IMR-90 (cell line): ENCODE measurements around the gene ALKBH6. TPM values are rescaled to one million over a fixed set of nuclear protein-coding genes. Genes with fewer than 3 reads are reported as not detected.

Experiments used
- ATAC-seq: fragments of 200-7000 bp; cut with Tn5 transposase; 2 replicates; pipeline ENCODE4 v1.9.1; 2020; ENCODE audit warnings: low read depth, mild to moderate bottlenecking, moderate library complexity
- BruUV-seq: library from RNA; stranded (reverse); fragments of 400-500 nt; replicated peaks from 2 replicates; lab custom pipeline; 2021; lab: Mats Ljungman, UMichigan
- CTCF ChIA-PET: fragments of 300-600 bp; formaldehyde crosslinking; extraction: SDS; loops from one replicate; lab custom pipeline; 2021; ENCODE audit warnings: antibody characterized with exemption; lab: Yijun Ruan, JAX
- POLR2A ChIA-PET: fragments of 300-600 bp; sonication (Branson Sonifier 250); formaldehyde crosslinking; loops from one replicate; lab custom pipeline; 2022; ENCODE audit warnings: antibody characterized with exemption; ENCODE audit not compliant: unreplicated experiment; lab: Charles Lee
- DNase-seq: peaks from one replicate; pipeline ENCODE4 v3.0.0; 2013
- H2AFZ ChIP-seq: replicated peaks from 2 replicates; pipeline ENCODE3; 2013; ENCODE audit warnings: low read length, mild to moderate bottlenecking; ENCODE audit not compliant: poor library complexity
- H2AK5ac ChIP-seq: 2 replicates; pipeline ENCODE4 v1.6.1; 2013; ENCODE audit warnings: low read depth, low read length, inconsistent platforms
- H2AK9ac ChIP-seq: replicated peaks from 2 replicates; pipeline ENCODE3; 2013; ENCODE audit warnings: mild to moderate bottlenecking, low read depth, low read length, moderate library complexity; ENCODE audit not compliant: poor library complexity
- H2BK120ac ChIP-seq: 2 replicates; pipeline ENCODE4 v1.6.1; 2013; ENCODE audit warnings: low read depth, low read length, inconsistent platforms
- H2BK15ac ChIP-seq: 3 replicates; pipeline ENCODE4 v1.6.1; 2013; ENCODE audit warnings: low read depth, low read length, inconsistent platforms
- H2BK20ac ChIP-seq: 2 replicates; pipeline ENCODE4 v1.6.1; 2013; ENCODE audit warnings: low read depth, mild to moderate bottlenecking, inconsistent platforms, low read length, moderate library complexity
- H2BK5ac ChIP-seq: 2 replicates; pipeline ENCODE4 v1.6.1; 2013; ENCODE audit warnings: mild to moderate bottlenecking, low read depth, low read length, inconsistent platforms; ENCODE audit not compliant: poor library complexity, severe bottlenecking
- H3K14ac ChIP-seq: replicated peaks from 2 replicates; pipeline ENCODE4 v1.6.1; 2013; ENCODE audit warnings: low read depth, low read length, inconsistent platforms
- H3K18ac ChIP-seq: 2 replicates; pipeline ENCODE4 v1.6.1; 2013; ENCODE audit warnings: low read depth, low read length, control low read depth
- H3K23ac ChIP-seq: 2 replicates; pipeline ENCODE4 v1.6.1; 2013; ENCODE audit warnings: low read depth, low read length, inconsistent platforms
- H3K27ac ChIP-seq: 2 replicates; pipeline ENCODE4 v1.5.1; 2013; ENCODE audit warnings: mild to moderate bottlenecking, control low read depth, low read length; ENCODE audit not compliant: insufficient read depth
- H3K27me3 ChIP-seq: 2 replicates; pipeline ENCODE4 v1.6.1; 2013; ENCODE audit warnings: low read length; ENCODE audit not compliant: control insufficient read depth, insufficient read depth
- H3K36me3 ChIP-seq: 2 replicates; pipeline ENCODE4 v1.6.1; 2013; ENCODE audit warnings: low read length, mixed read lengths; ENCODE audit not compliant: control insufficient read depth, insufficient read depth
- H3K4ac ChIP-seq: 2 replicates; pipeline ENCODE4 v1.6.1; 2013; ENCODE audit warnings: low read depth, low read length, inconsistent platforms
- H3K4me1 ChIP-seq: 2 replicates; pipeline ENCODE4 v1.6.1; 2013; ENCODE audit warnings: low read length, mixed read lengths; ENCODE audit not compliant: control insufficient read depth, insufficient read depth
- H3K4me2 ChIP-seq: 2 replicates; pipeline ENCODE4 v1.6.1; 2013; ENCODE audit warnings: low read depth, mild to moderate bottlenecking, control low read depth, low read length, moderate library complexity
- H3K4me3 ChIP-seq: 2 replicates; pipeline ENCODE4 v1.5.1; 2013; ENCODE audit warnings: low read depth, mild to moderate bottlenecking, control low read depth, low read length, moderate library complexity; ENCODE audit not compliant: insufficient read depth
- H3K56ac ChIP-seq: 2 replicates; pipeline ENCODE4 v1.6.1; 2013; ENCODE audit warnings: low read length, inconsistent platforms; ENCODE audit not compliant: insufficient read depth; ENCODE audit errors: extremely low read depth
- H3K79me1 ChIP-seq, 2 experiments: 2 replicates each; pipeline ENCODE4 v1.6.1; 2013; ENCODE audit warnings: low read length in 2 of 2, inconsistent platforms in 1 of 2, low read depth in 1 of 2
- H3K9ac ChIP-seq: 2 replicates; pipeline ENCODE4 v1.6.1; 2013; ENCODE audit warnings: low read depth, low read length, control low read depth
- H3K9me1 ChIP-seq: 2 replicates; pipeline ENCODE4 v1.6.1; 2013; ENCODE audit warnings: low read length, inconsistent platforms; ENCODE audit not compliant: insufficient read depth
- H3K9me3 ChIP-seq: 2 replicates; pipeline ENCODE4 v1.6.1; 2013; ENCODE audit warnings: low read length; ENCODE audit not compliant: control insufficient read depth, insufficient read depth
- H4K20me1 ChIP-seq: 2 replicates; pipeline ENCODE4 v1.6.1; 2013; ENCODE audit warnings: low read length, inconsistent platforms; ENCODE audit not compliant: insufficient read depth
- H4K5ac ChIP-seq: 2 replicates; pipeline ENCODE4 v1.6.1; 2013; ENCODE audit warnings: mild to moderate bottlenecking, low read depth, low read length, control low read depth
- H4K8ac ChIP-seq, 2 experiments: 2 replicates each; pipeline ENCODE4 v1.6.1; 2013; ENCODE audit warnings: low read depth in 2 of 2, low read length in 2 of 2, control low read depth in 1 of 2, inconsistent platforms in 1 of 2
- H4K91ac ChIP-seq: 2 replicates; pipeline ENCODE4 v1.6.1; 2013; ENCODE audit warnings: low read depth, low read length, inconsistent platforms; ENCODE audit not compliant: insufficient read depth
- BHLHE40 ChIP-seq: fragments of 150-350 bp; IDR thresholded peaks from 2 replicates; pipeline ENCODE4 v1.6.1; 2016; ENCODE audit warnings: mild to moderate bottlenecking, low read depth, low read length
- CHD1 ChIP-seq: IDR thresholded peaks from 2 replicates; pipeline ENCODE4 v1.6.1; 2012; ENCODE audit warnings: low read depth, low read length, improper control_type of control experiment
- MAFK ChIP-seq: IDR thresholded peaks from 2 replicates; pipeline ENCODE4 v1.6.1; 2012; ENCODE audit warnings: low read depth, low read length, improper control_type of control experiment
- MAZ ChIP-seq: IDR thresholded peaks from 2 replicates; pipeline ENCODE4 v1.6.1; 2012; ENCODE audit warnings: low read depth, mild to moderate bottlenecking, low read length, improper control_type of control experiment, moderate library complexity, borderline replicate concordance
- MXI1 ChIP-seq: IDR thresholded peaks from 2 replicates; pipeline ENCODE4 v1.6.1; 2012; ENCODE audit warnings: low read depth, mild to moderate bottlenecking, low read length, moderate library complexity, borderline replicate concordance
- NFE2L2 ChIP-seq: fragments of 150-350 bp; IDR thresholded peaks from 2 replicates; pipeline ENCODE4 v1.6.1; 2016; ENCODE audit warnings: low read depth, mild to moderate bottlenecking, low read length
- RCOR1 ChIP-seq: IDR thresholded peaks from 2 replicates; pipeline ENCODE4 v1.6.1; 2012; ENCODE audit warnings: mild to moderate bottlenecking, low read length, improper control_type of control experiment; ENCODE audit not compliant: insufficient replicate concordance
- RFX5 ChIP-seq: IDR thresholded peaks from 2 replicates; pipeline ENCODE4 v1.8.0; 2012; ENCODE audit warnings: low read depth, mild to moderate bottlenecking, low read length, moderate library complexity
- SMC3 ChIP-seq: fragments of 150-350 bp; IDR thresholded peaks from 2 replicates; pipeline ENCODE4 v1.6.1; 2016; ENCODE audit warnings: low read depth, mild to moderate bottlenecking, antibody characterized with exemption, low read length, moderate library complexity
- WGBS, 2 experiments: methylation state at CpG; one replicate each; pipeline versions ENCODE4 v1.1.5 to v1.1.7; 2013; ENCODE audit warnings: missing lambda C conversion rate in 2 of 2; ENCODE audit not compliant: insufficient read length in 1 of 2; ENCODE audit errors: extremely low coverage in 2 of 2; 5-methylcytosine and 5-hydroxymethylcytosine counted together
- dilution Hi-C: fragments of 300-500 bp; cut with HindIII; formaldehyde crosslinking; loops from one replicate; pipeline ENCODE4 v1.14.3; 2018; ENCODE audit warnings: low sequenced_read_pairs; ENCODE audit not compliant: unreplicated experiment
- in situ Hi-C: fragments of 300-500 bp; cut with MboI; formaldehyde crosslinking; loops from 3 replicates; pipeline ENCODE4 v1.14.3; 2019; ENCODE audit warnings: low sequenced_read_pairs, inconsistent platforms, mixed read lengths
- intact Hi-C: fragments of 100-400 bp; cut with micrococcal nuclease; formaldehyde crosslinking; loops from 2 replicates; pipeline ENCODE4 v1.10.0; 2022
- polyA plus RNA-seq, 3 experiments: library from polyadenylated mRNA; depleted of rRNA; stranded (reverse); fragments of >200 nt; gene quantifications; 2 replicates each; pipeline ENCODE4 v1.2.3, GENCODE V29; 2012; ENCODE audit warnings: low replicate concordance in 1 of 3
- total RNA-seq: library from RNA; depleted of rRNA; stranded (reverse); fragments of >200 nt; gene quantifications from 2 replicates; pipeline ENCODE4 v1.2.3, GENCODE V29; 2012
- TF ChIP-seq, protein P1 (sequence below): fragments of 150-350 bp; IDR thresholded peaks from 2 replicates; pipeline ENCODE4 v1.6.1; 2017; ENCODE audit warnings: mild to moderate bottlenecking, antibody characterized with exemption, low read length, low read depth
- TF ChIP-seq, protein P2 (sequence below): fragments of 150-350 bp; IDR thresholded peaks from 2 replicates; pipeline ENCODE4 v1.6.1; 2016; ENCODE audit warnings: low read depth, mild to moderate bottlenecking, low read length, moderate library complexity, borderline replicate concordance
- TF ChIP-seq, protein P3 (sequence below): conservative IDR thresholded peaks from 2 replicates; pipeline ENCODE4 v1.5.1; 2012; ENCODE audit warnings: mild to moderate bottlenecking, low read depth, low read length, improper control_type of control experiment

Gene ALKBH6
- total and polyA plus RNA-seq, 2 of the 4 experiments (the other 2 are of a cell fraction): 12.9 to 38.7 TPM

DNA sequence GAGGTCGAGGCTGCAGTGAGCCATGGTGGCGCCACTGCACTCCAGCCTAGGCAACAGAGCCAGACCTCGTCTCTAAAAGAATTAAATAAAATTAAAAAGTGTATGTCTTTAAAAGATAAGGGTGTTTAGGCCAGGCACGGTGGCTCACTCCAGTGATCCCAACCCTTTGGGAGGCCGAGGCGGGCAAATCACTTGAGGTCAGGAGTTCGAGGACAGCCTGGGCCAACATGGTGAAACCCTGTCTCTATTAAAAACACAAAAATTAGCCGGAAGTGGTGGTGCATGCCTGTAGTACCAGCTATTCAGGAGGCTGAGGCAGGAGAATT is 26.5 kb downstream of the ALKBH6 start:
- dilution Hi-C loops (no loop called here), intact Hi-C loops (no loop called here), in situ Hi-C loops (no loop called here)
- H4K5ac ChIP-seq: no peak overlapping the region
- no peaks in the 10 kb centered on the region for H3K9me1 ChIP-seq
- H3K4me2 ChIP-seq: no peak overlapping the region
- POLR2A ChIA-PET: no interaction called here
- no peak overlapping the region for H2BK5ac ChIP-seq
- H3K18ac ChIP-seq: no peak overlapping the region
- no TSS peak for BruUV-seq
- H2AFZ ChIP-seq: no peak overlapping the region
- H2BK20ac ChIP-seq: no peak overlapping the region
- H3K23ac ChIP-seq: no peak overlapping the region
- no peak for DNase-seq
- H4K8ac ChIP-seq: no peak overlapping the region
- H2AK5ac ChIP-seq: no peak overlapping the region
- TF ChIP-seq SMC3 (no peak), MXI1 (no peak), RFX5 (no peak), CHD1 (no peak), MAZ (no peak), RCOR1 (no peak), MAFK (no peak), BHLHE40 (no peak), NFE2L2 (no peak)
- TF ChIP-seq, protein P1, sequence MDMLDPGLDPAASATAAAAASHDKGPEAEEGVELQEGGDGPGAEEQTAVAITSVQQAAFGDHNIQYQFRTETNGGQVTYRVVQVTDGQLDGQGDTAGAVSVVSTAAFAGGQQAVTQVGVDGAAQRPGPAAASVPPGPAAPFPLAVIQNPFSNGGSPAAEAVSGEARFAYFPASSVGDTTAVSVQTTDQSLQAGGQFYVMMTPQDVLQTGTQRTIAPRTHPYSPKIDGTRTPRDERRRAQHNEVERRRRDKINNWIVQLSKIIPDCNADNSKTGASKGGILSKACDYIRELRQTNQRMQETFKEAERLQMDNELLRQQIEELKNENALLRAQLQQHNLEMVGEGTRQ: no peak
- TF ChIP-seq, protein P2, sequence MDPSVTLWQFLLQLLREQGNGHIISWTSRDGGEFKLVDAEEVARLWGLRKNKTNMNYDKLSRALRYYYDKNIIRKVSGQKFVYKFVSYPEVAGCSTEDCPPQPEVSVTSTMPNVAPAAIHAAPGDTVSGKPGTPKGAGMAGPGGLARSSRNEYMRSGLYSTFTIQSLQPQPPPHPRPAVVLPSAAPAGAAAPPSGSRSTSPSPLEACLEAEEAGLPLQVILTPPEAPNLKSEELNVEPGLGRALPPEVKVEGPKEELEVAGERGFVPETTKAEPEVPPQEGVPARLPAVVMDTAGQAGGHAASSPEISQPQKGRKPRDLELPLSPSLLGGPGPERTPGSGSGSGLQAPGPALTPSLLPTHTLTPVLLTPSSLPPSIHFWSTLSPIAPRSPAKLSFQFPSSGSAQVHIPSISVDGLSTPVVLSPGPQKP: no peak
- TF ChIP-seq, protein P3, sequence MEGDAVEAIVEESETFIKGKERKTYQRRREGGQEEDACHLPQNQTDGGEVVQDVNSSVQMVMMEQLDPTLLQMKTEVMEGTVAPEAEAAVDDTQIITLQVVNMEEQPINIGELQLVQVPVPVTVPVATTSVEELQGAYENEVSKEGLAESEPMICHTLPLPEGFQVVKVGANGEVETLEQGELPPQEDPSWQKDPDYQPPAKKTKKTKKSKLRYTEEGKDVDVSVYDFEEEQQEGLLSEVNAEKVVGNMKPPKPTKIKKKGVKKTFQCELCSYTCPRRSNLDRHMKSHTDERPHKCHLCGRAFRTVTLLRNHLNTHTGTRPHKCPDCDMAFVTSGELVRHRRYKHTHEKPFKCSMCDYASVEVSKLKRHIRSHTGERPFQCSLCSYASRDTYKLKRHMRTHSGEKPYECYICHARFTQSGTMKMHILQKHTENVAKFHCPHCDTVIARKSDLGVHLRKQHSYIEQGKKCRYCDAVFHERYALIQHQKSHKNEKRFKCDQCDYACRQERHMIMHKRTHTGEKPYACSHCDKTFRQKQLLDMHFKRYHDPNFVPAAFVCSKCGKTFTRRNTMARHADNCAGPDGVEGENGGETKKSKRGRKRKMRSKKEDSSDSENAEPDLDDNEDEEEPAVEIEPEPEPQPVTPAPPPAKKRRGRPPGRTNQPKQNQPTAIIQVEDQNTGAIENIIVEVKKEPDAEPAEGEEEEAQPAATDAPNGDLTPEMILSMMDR: no peak
- H3K27me3 ChIP-seq: peaks cover 27% of the 10 kb centered on the region
- no peak; the same call in 1 of the 2 replicates for ATAC-seq
- no peaks in the 10 kb centered on the region; the same call in 1 of the 2 replicates for H4K20me1 ChIP-seq
- H2BK15ac ChIP-seq: no peak overlapping the region
- no peaks in the 10 kb centered on the region for H3K4me1 ChIP-seq
- 20% methylated on average over 1 of the region's 8 CpGs; no CpG with 5 or more reads in 1 of the 2 experiments for WGBS, 2 experiments
- H3K79me1 ChIP-seq: no peaks in the 10 kb centered on the region
- no peak overlapping the region for H2BK120ac ChIP-seq
- H3K4ac ChIP-seq: no peak overlapping the region
- H3K36me3 ChIP-seq: no peaks in the 10 kb centered on the region
- H3K14ac ChIP-seq: no peak overlapping the region
- no peak overlapping the region for H2AK9ac ChIP-seq
- peaks cover 5% of the 10 kb centered on the region for H3K9me3 ChIP-seq
- H3K27ac ChIP-seq: no peak overlapping the region
- no peak overlapping the region for H3K56ac ChIP-seq
- H3K9ac ChIP-seq: no peak overlapping the region
- CTCF ChIA-PET: no interaction called here
- no peak overlapping the region for H3K4me3 ChIP-seq
- H4K91ac ChIP-seq: no peak overlapping the region
